HCT116 (cell line): ENCODE results near the gene RIT2. TPM values are rescaled to one million over a fixed set of nuclear protein-coding genes. Genes with fewer than 3 reads are reported as not detected.

Experiments used
- ATAC-seq: fragments of 200-7000 bp; cut with Tn5 transposase; 2 replicates; pipeline ENCODE4 v1.9.1; 2020; ENCODE audit warnings: mild to moderate bottlenecking, moderate library complexity
- BruUV-seq: library from RNA; stranded (reverse); fragments of 400-500 nt; replicated peaks from 2 replicates; lab custom pipeline; 2021; lab: Mats Ljungman, UMichigan
- CTCF ChIA-PET: fragments of 300-600 bp; sonication (Branson Sonifier 250); formaldehyde crosslinking; loops from one replicate; lab custom pipeline; 2021; ENCODE audit warnings: antibody characterized with exemption; lab: Charles Lee
- POLR2A ChIA-PET: fragments of 300-600, 350-600 bp; sonication (Branson Sonifier 250); formaldehyde crosslinking; loops from one replicate; lab custom pipeline; 2021; ENCODE audit warnings: antibody characterized with exemption; lab: Charles Lee
- RAD21 ChIA-PET, 2 experiments: fragments of 300-600 bp; sonication (Branson Sonifier 250); formaldehyde crosslinking; loops; one replicate each; lab custom pipeline; 2023; ENCODE audit warnings: low total read pairs in 2 of 2; ENCODE audit not compliant: uncharacterized antibody in 2 of 2, unreplicated experiment in 2 of 2, low non-redundant PET in 1 of 2; lab: Charles Lee
- DNase-seq: peaks from one replicate; pipeline ENCODE4 v3.0.0-alpha.2; 2010; ENCODE audit warnings: low read depth, low spot score
- H2AFZ ChIP-seq: fragments of 200-600 bp; shearing (Covaris generic), sonication (generic); 2 replicates; pipeline ENCODE4 v1.6.1; 2017; ENCODE audit warnings: low read depth, mixed run types, mixed read lengths, antibody characterized with exemption, low read length; ENCODE audit not compliant: poor library complexity, severe bottlenecking
- H3K27ac ChIP-seq: 2 replicates; pipeline ENCODE4 v1.5.1; 2012; ENCODE audit warnings: low read depth, low read length
- H3K27me3 ChIP-seq: fragments of 200-600 bp; sonication (generic); 2 replicates; pipeline ENCODE4 v1.6.1; 2016; ENCODE audit warnings: mixed run types, low read length, mixed read lengths; ENCODE audit not compliant: insufficient read depth
- H3K36me3 ChIP-seq, 2 experiments: fragments of 200-500 bp in 1 of 2; fragments of 200-600 bp in 1 of 2; sonication (Bioruptor generic) in 1 of 2; sonication (generic) in 1 of 2; 2 replicates each; pipeline versions ENCODE4 v1.5.1 to v1.6.1; 2014 to 2016; ENCODE audit warnings: low read length in 2 of 2, inconsistent platforms in 1 of 2, mixed read lengths in 1 of 2, mixed run types in 1 of 2; ENCODE audit not compliant: insufficient read depth in 2 of 2, control insufficient read depth in 1 of 2
- H3K4me1 ChIP-seq, 2 experiments: fragments of 200-600 bp in 1 of 2; sonication (generic) in 1 of 2; 2 replicates each; pipeline versions ENCODE4 v1.5.1 to v1.6.1; 2012 to 2017; ENCODE audit warnings: low read length in 2 of 2, inconsistent platforms in 1 of 2, mild to moderate bottlenecking in 1 of 2, mixed read lengths in 1 of 2, mixed run types in 1 of 2, moderate library complexity in 1 of 2; ENCODE audit not compliant: insufficient read depth in 2 of 2, control insufficient read depth in 1 of 2
- H3K4me2 ChIP-seq: fragments of 200-600 bp; sonication (generic); 2 replicates; pipeline ENCODE4 v1.6.1; 2017; ENCODE audit warnings: mixed run types, low read length, mixed read lengths
- H3K4me3 ChIP-seq, 2 experiments: fragments of 200-600 bp in 1 of 2; sonication (generic) in 1 of 2; replicated peaks in 1 of 2; 2 replicates each; pipeline ENCODE4 v1.5.1; 2011 to 2016; ENCODE audit warnings: low read length in 2 of 2, control low read depth in 1 of 2, low read depth in 1 of 2, mild to moderate bottlenecking in 1 of 2, mixed read lengths in 1 of 2, mixed run types in 1 of 2
- H3K79me2 ChIP-seq: fragments of 200-600 bp; sonication (generic); 2 replicates; pipeline ENCODE4 v1.6.1; 2017; ENCODE audit warnings: mild to moderate bottlenecking, mixed run types, low read length, moderate library complexity, mixed read lengths; ENCODE audit not compliant: insufficient read depth
- H3K9ac ChIP-seq: fragments of 200-600 bp; sonication (generic); 2 replicates; pipeline ENCODE4 v1.6.1; 2016; ENCODE audit warnings: low read length, mixed read lengths
- H3K9me2 ChIP-seq: fragments of 200-600 bp; sonication (generic), shearing (Covaris generic); 2 replicates; pipeline ENCODE4 v1.6.1; 2017; ENCODE audit warnings: mixed run types, mild to moderate bottlenecking, moderate library complexity; ENCODE audit not compliant: insufficient read depth
- H3K9me3 ChIP-seq, 2 experiments: fragments of 200-500 bp in 1 of 2; fragments of 200-600 bp in 1 of 2; sonication (Bioruptor generic) in 1 of 2; sonication (generic) in 1 of 2; 2 replicates each; pipeline ENCODE4 v1.6.1; 2014 to 2017; ENCODE audit warnings: low read length in 2 of 2, mixed read lengths in 2 of 2, inconsistent platforms in 1 of 2, low read depth in 1 of 2, mild to moderate bottlenecking in 1 of 2, mixed run types in 1 of 2, moderate library complexity in 1 of 2; ENCODE audit not compliant: control insufficient read depth in 1 of 2, insufficient read depth in 1 of 2
- H4K20me1 ChIP-seq: fragments of 200-600 bp; sonication (generic), shearing (Covaris generic); 2 replicates; pipeline ENCODE4 v1.6.1; 2017; ENCODE audit warnings: mixed run types, mild to moderate bottlenecking, moderate library complexity; ENCODE audit not compliant: insufficient read depth
- ATF3 ChIP-seq: IDR thresholded peaks from 2 replicates; pipeline ENCODE4 v1.6.1; 2012
- CBX3 ChIP-seq: IDR thresholded peaks from 2 replicates; pipeline ENCODE4 v1.6.1; 2012; ENCODE audit warnings: low read depth
- CEBPB ChIP-seq: IDR thresholded peaks from 2 replicates; pipeline ENCODE4 v1.6.1; 2012; ENCODE audit warnings: low read depth
- CTCF ChIP-seq, 3 experiments: fragments of 200-600 bp in 1 of 3; sonication (generic) in 1 of 3; IDR thresholded peaks in 2 of 3; conservative IDR thresholded peaks in 1 of 3; 2 replicates each; pipeline ENCODE4 v1.5.1; 2012 to 2017; ENCODE audit warnings: low read depth in 2 of 3, low read length in 2 of 3, antibody characterized with exemption in 1 of 3, borderline replicate concordance in 1 of 3, control low read depth in 1 of 3, mild to moderate bottlenecking in 1 of 3, mixed read lengths in 1 of 3, mixed run types in 1 of 3, moderate library complexity in 1 of 3; ENCODE audit not compliant: insufficient read depth in 1 of 3
- EGR1 ChIP-seq: IDR thresholded peaks from 2 replicates; pipeline ENCODE4 v1.6.1; 2012; ENCODE audit warnings: low read depth
- EZH2phosphoT487 ChIP-seq: fragments of 200-600 bp; IDR thresholded peaks from 2 replicates; pipeline ENCODE4 v1.6.1; 2018; ENCODE audit warnings: antibody characterized with exemption, borderline replicate concordance
- MAX ChIP-seq: IDR thresholded peaks from 2 replicates; pipeline ENCODE4 v1.6.1; 2012
- POLR2AphosphoS5 ChIP-seq: IDR thresholded peaks from 2 replicates; pipeline ENCODE4 v1.6.1; 2011; ENCODE audit warnings: mild to moderate bottlenecking, low read depth, low read length, moderate library complexity
- RAD21 ChIP-seq: IDR thresholded peaks from 2 replicates; pipeline ENCODE4 v1.6.1; 2012; ENCODE audit warnings: low read depth, mild to moderate bottlenecking
- REST ChIP-seq: IDR thresholded peaks from 2 replicates; pipeline ENCODE4 v1.6.1; 2012; ENCODE audit warnings: low read depth
- SP1 ChIP-seq: IDR thresholded peaks from 2 replicates; pipeline ENCODE4 v1.6.1; 2012; ENCODE audit warnings: low read depth
- SRF ChIP-seq: IDR thresholded peaks from 2 replicates; pipeline ENCODE4 v1.6.1; 2012; ENCODE audit warnings: low read depth
- TCF7L2 ChIP-seq: IDR thresholded peaks from 2 replicates; pipeline ENCODE4 v1.7.0; 2011; ENCODE audit warnings: borderline replicate concordance, inconsistent platforms; ENCODE audit not compliant: insufficient read depth, insufficient read length; ENCODE audit errors: extremely low read depth
- ZNF274 ChIP-seq: fragments of 200-500 bp; sonication (Bioruptor generic); IDR thresholded peaks from 2 replicates; pipeline ENCODE4 v1.6.1; 2014; ENCODE audit warnings: mild to moderate bottlenecking, low read depth, low read length, inconsistent platforms
- intact Hi-C: fragments of 100-400 bp; cut with micrococcal nuclease; formaldehyde crosslinking; loops from 2 replicates; pipeline ENCODE4 v1.10.0; 2022
- total RNA-seq: library from RNA; stranded (reverse); gene quantifications from one replicate; pipeline ENCODE4 v1.2.1, GENCODE V29; 2021; ENCODE audit not compliant: unreplicated experiment

The RIT2 gene
- total RNA-seq, 1 experiment from 2014 or later: not detected

- TF ChIP-seq CEBPB (no peak), ATF3 (no peak), RAD21 (no peak)
- TF ChIP-seq, all 23 proteins: peak for 0
- no peaks in the 10 kb centered on the region for H3K79me2 ChIP-seq
- ATAC-seq: no peak
- CTCF ChIA-PET: no interaction called here
- no peak overlapping the region for H3K9ac ChIP-seq
- no peaks in the 10 kb centered on the region for H3K4me1 ChIP-seq
- H3K4me2 ChIP-seq: no peak overlapping the region
- H3K4me3 ChIP-seq: no peak overlapping the region
- H4K20me1 ChIP-seq: no peaks in the 10 kb centered on the region
- no peaks in the 10 kb centered on the region for H3K36me3 ChIP-seq
- POLR2A ChIA-PET: no interaction called here
- DNase-seq: no peak
- H3K27me3 ChIP-seq: no peaks in the 10 kb centered on the region
- intact Hi-C loops: no loop called here
- H2AFZ ChIP-seq: no peak overlapping the region
- no peaks in the 10 kb centered on the region for H3K9me2 ChIP-seq
- BruUV-seq: no TSS peak
- RAD21 ChIA-PET: no interaction called here
- H3K9me3 ChIP-seq: peaks cover 9 to 11% of the 10 kb centered on the region in 2 experiments; a peak in 2 of 4 replicates
- no peak overlapping the region for H3K27ac ChIP-seq
These were observed 179.2 kb downstream of the RIT2 start for GRCh38 chr18:42936289-42936688.

- H3K9me3 ChIP-seq: peaks cover 6 to 17% of the 10 kb centered on the region in 2 experiments; a peak in 2 of 4 replicates
- ChIA-PET CTCF (no interaction called here), POLR2A (no interaction called here), RAD21 (no interaction called here)
- no peak overlapping the region for H3K4me3 ChIP-seq
- H3K4me1 ChIP-seq: no peaks in the 10 kb centered on the region
- H2AFZ ChIP-seq: no peak overlapping the region
- no peak overlapping the region for H3K9ac ChIP-seq
- no peaks in the 10 kb centered on the region for H4K20me1 ChIP-seq
- no peaks in the 10 kb centered on the region for H3K27me3 ChIP-seq
- intact Hi-C loops: no loop called here
- H3K79me2 ChIP-seq: no peaks in the 10 kb centered on the region
- DNase-seq (no peak), ATAC-seq (no peak)
- H3K4me2 ChIP-seq: no peak overlapping the region
- no peak for TF ChIP-seq CTCF (IDR thresholded peaks at IDR 0.05 in 2 of 3, conservative IDR thresholded peaks at IDR 0.05 in 1 of 3; ENCODE audit: borderline replicate concordance in 1 of 3, insufficient read depth in 1 of 3, low read depth in 2 of 3, low read length in 2 of 3)
- TF ChIP-seq RAD21: no peak
- TF ChIP-seq SP1: no peak
- no peak for TF ChIP-seq EZH2phosphoT487
- TF ChIP-seq CBX3: no peak
- TF ChIP-seq ATF3: no peak
- TF ChIP-seq SRF: no peak
- TF ChIP-seq CEBPB: no peak
- TF ChIP-seq ZNF274: no peak
- TF ChIP-seq TCF7L2: no peak
- no peak for TF ChIP-seq MAX
- TF ChIP-seq REST: no peak
- TF ChIP-seq EGR1: no peak
- no peak for TF ChIP-seq POLR2AphosphoS5
- H3K27ac ChIP-seq: no peak overlapping the region
- no peaks in the 10 kb centered on the region for H3K36me3 ChIP-seq
- BruUV-seq: no TSS peak
- no peaks in the 10 kb centered on the region for H3K9me2 ChIP-seq
These were observed 184.0 kb downstream of the RIT2 start for GRCh38 chr18:42931491-42931890.
